ENCODE measurements around the gene NOS1. TPM values are rescaled to one million over a fixed set of nuclear protein-coding genes. Genes with fewer than 3 reads are reported as not detected.
"Not testable (repeated sequence)": the region's sequence is repeated elsewhere in the genome, so short reads cannot be mapped to it uniquely, and the experiment has no call there.

NOS1 gene
- total and polyA plus RNA-seq, 3 experiments from 2014 or later, result not detected

- H3K4me1 Mint-ChIP-seq; DNase-seq; H3K9me3 Mint-ChIP-seq; H3K36me3 ChIP-seq (ENCODE audit: insufficient read depth, low read length); H3K4me3 ChIP-seq (ENCODE audit: low read length); H3K27me3 ChIP-seq (ENCODE audit: insufficient read depth, low read length, poor library complexity, severe bottlenecking); H3K4me3 Mint-ChIP-seq; POLR2A ChIA-PET; H3K9me3 ChIP-seq (ENCODE audit: low read length); H3K4me1 ChIP-seq (ENCODE audit: insufficient read depth, low read length); H3K27ac Mint-ChIP-seq; H3K36me3 Mint-ChIP-seq; H3K27ac ChIP-seq (ENCODE audit: low read depth, low read length): not testable (repeated sequence)
- CTCF ChIA-PET, result interaction anchor here (0.5 to 2.6 kb wide), 4 partner anchors 10 to 21 kb away, joined by 3 to 10 read pairs (median 3); no protein-coding TSS in a partner anchor
- H3K27me3 Mint-ChIP-seq, result peaks cover 5 to 31% of the 10 kb centered on the region in 2 donors
Measured at GRCh38 chr12:117220947-117221346, 140.5 kb downstream of the NOS1 start.

GRCh38 chr12:117218149-117218548 is 143.3 kb downstream of the NOS1 start:
- no peaks in the 10 kb centered on the region for H3K36me3 Mint-ChIP-seq
- H3K27me3 Mint-ChIP-seq, result peaks cover 2 to 31% of the 10 kb centered on the region in 2 donors
- no peak for DNase-seq
- H3K4me1 ChIP-seq (ENCODE audit: insufficient read depth, low read length), result no peaks in the 10 kb centered on the region
- no peaks in the 10 kb centered on the region for H3K9me3 ChIP-seq (ENCODE audit: low read length)
- H3K4me3 Mint-ChIP-seq, result no peak overlapping the region
- H3K27me3 ChIP-seq (ENCODE audit: insufficient read depth, low read length, poor library complexity, severe bottlenecking), result no peaks in the 10 kb centered on the region
- no peaks in the 10 kb centered on the region for H3K4me1 Mint-ChIP-seq
- H3K36me3 ChIP-seq (ENCODE audit: insufficient read depth, low read length), result no peaks in the 10 kb centered on the region
- ChIA-PET CTCF (no interaction called here), POLR2A (no interaction called here)
- no peaks in the 10 kb centered on the region for H3K9me3 Mint-ChIP-seq
- H3K27ac Mint-ChIP-seq, result no peak overlapping the region
- H3K27ac ChIP-seq (ENCODE audit: low read depth, low read length), result no peak overlapping the region
- no peak overlapping the region for H3K4me3 ChIP-seq (ENCODE audit: low read length)

DNA sequence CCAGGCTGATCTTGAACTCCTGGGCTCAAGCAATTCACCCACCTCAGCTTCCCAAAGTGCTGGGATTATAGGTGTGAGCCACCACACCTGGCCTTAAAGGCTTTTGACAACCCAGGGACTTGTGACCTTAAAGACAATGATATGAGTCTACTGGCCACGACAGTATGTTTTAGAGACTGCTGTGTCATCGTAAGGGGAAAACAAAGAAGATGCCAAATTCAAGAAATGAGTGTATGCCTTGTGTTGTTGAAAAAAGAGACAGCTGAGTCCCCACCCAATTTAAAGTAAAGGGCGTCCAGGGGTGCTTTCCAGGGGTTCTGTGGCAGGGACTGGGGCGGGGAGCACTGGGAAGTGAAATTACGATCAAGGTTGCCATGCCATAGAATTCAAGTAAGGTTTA is 144.7 kb downstream of the NOS1 start:
- no peak overlapping the region for H3K27ac Mint-ChIP-seq
- Histone ChIP-seq H3K4me1 (ENCODE audit: insufficient read depth, low read length) (no peaks in the 10 kb centered on the region), H3K4me3 (ENCODE audit: low read length) (no peak overlapping the region), H3K27me3 (ENCODE audit: insufficient read depth, low read length, poor library complexity, severe bottlenecking) (peaks cover 4% of the 10 kb centered on the region), H3K9me3 (ENCODE audit: low read length) (no peaks in the 10 kb centered on the region), H3K36me3 (ENCODE audit: insufficient read depth, low read length) (no peaks in the 10 kb centered on the region), H3K27ac (ENCODE audit: low read depth, low read length) (no peak overlapping the region)
- DNase-seq, result no peak
- H3K27me3 Mint-ChIP-seq, result peaks cover 2 to 37% of the 10 kb centered on the region in 2 donors
- ChIA-PET CTCF (no interaction called here), POLR2A (no interaction called here)
- H3K4me1 Mint-ChIP-seq, result no peaks in the 10 kb centered on the region
- no peaks in the 10 kb centered on the region for H3K9me3 Mint-ChIP-seq
- H3K4me3 Mint-ChIP-seq, result no peak overlapping the region
- H3K36me3 Mint-ChIP-seq, result no peaks in the 10 kb centered on the region

DNA sequence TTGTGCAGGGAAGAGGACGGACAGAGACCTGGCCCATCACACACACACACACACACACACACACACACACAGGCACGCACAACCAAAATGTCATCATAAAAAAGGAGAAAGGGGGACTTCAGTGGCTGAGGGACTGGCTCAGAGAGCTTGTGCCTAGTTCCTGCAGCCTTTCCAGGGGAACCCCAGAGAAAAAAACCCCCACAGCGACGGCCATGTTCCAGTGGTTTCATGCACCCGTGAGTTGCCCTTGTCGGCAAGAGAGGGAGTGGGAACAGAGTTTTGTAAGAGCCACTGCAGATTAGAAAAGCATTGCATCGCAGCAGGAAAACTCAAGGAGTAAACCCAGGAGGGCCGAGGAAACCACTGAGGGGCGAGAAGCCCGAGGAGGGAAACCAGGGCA is 146.6 kb downstream of the NOS1 start:
- POLR2A ChIA-PET, result no interaction called here
- Mint-ChIP-seq H3K27ac (no peak overlapping the region), H3K4me3 (no peak overlapping the region), H3K4me1 (no peaks in the 10 kb centered on the region), H3K36me3 (peaks cover 0 to 2% (median 0%) of the 10 kb centered on the region in 3 donors), H3K27me3 (peaks cover 7 to 42% of the 10 kb centered on the region in 2 donors), H3K9me3 (no peaks in the 10 kb centered on the region)
- DNase-seq, result no peak
- H3K4me3 ChIP-seq (ENCODE audit: low read length), result no peak overlapping the region
- H3K4me1 ChIP-seq (ENCODE audit: insufficient read depth, low read length), result no peaks in the 10 kb centered on the region
- CTCF ChIA-PET, result no interaction called here
- H3K27ac ChIP-seq (ENCODE audit: low read depth, low read length), result no peak overlapping the region
- H3K27me3 ChIP-seq (ENCODE audit: insufficient read depth, low read length, poor library complexity, severe bottlenecking), result peaks cover 4% of the 10 kb centered on the region
- H3K9me3 ChIP-seq (ENCODE audit: low read length), result no peaks in the 10 kb centered on the region
- no peaks in the 10 kb centered on the region for H3K36me3 ChIP-seq (ENCODE audit: insufficient read depth, low read length)

DNA sequence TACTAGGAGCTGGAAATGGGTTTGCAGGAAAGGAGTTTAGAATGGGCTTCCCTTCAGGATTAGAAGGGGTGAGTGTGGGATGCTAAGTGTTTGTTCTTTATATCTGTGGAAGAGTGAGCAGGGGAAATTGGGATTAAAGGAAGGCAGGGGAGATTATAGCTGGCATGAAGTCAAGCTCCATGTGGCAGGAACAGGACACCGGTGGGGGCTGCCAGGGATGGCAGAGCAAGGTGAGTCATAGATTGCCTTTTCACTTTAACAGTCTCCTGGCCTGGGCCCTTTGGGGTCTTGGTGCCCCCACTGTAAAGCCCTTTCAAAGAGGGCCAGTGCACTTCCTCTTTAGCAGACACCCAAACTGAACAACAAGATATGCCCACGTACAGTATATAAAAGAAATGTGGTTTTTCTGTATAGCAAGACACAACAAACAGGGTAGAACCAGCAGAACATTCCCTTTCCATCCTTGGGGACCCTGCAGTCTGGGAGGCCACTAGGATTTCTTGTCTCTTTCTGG is 148.1 kb downstream of the NOS1 start:
- no peaks in the 10 kb centered on the region for H3K4me1 ChIP-seq (ENCODE audit: insufficient read depth, low read length)
- Mint-ChIP-seq H3K36me3 (peaks cover 0 to 2% (median 0%) of the 10 kb centered on the region in 3 donors), H3K27me3 (peaks cover 9 to 40% of the 10 kb centered on the region in 2 donors), H3K4me3 (no peak overlapping the region), H3K27ac (no peak overlapping the region), H3K4me1 (no peaks in the 10 kb centered on the region), H3K9me3 (no peaks in the 10 kb centered on the region)
- H3K4me3 ChIP-seq (ENCODE audit: low read length), result no peak overlapping the region
- ChIA-PET POLR2A (no interaction called here), CTCF (interaction anchor here (0.9 to 2.0 kb wide), 9 partner anchors 9 to 636 kb away, joined by 3 to 5 read pairs (median 4); no protein-coding TSS in a partner anchor)
- H3K27me3 ChIP-seq (ENCODE audit: insufficient read depth, low read length, poor library complexity, severe bottlenecking), result peaks cover 4% of the 10 kb centered on the region
- DNase-seq, result no peak
- H3K36me3 ChIP-seq (ENCODE audit: insufficient read depth, low read length), result no peaks in the 10 kb centered on the region
- H3K9me3 ChIP-seq (ENCODE audit: low read length), result no peaks in the 10 kb centered on the region
- no peak overlapping the region for H3K27ac ChIP-seq (ENCODE audit: low read depth, low read length)

- peak; percentile 17 to 57 (median 42) for DNase-seq
- Mint-ChIP-seq H3K27ac (peak overlapping the region in 1 of 8 donors; percentile 33), H3K36me3 (peaks cover 0 to 2% (median 0%) of the 10 kb centered on the region in 3 donors), H3K4me3 (no peak overlapping the region), H3K9me3 (no peaks in the 10 kb centered on the region), H3K27me3 (peaks cover 9 to 41% of the 10 kb centered on the region in 2 donors), H3K4me1 (no peaks in the 10 kb centered on the region)
- H3K4me1 ChIP-seq (ENCODE audit: insufficient read depth, low read length), result no peaks in the 10 kb centered on the region
- no peak overlapping the region for H3K27ac ChIP-seq (ENCODE audit: low read depth, low read length)
- H3K4me3 ChIP-seq (ENCODE audit: low read length), result no peak overlapping the region
- no peaks in the 10 kb centered on the region for H3K36me3 ChIP-seq (ENCODE audit: insufficient read depth, low read length)
- H3K9me3 ChIP-seq (ENCODE audit: low read length), result no peaks in the 10 kb centered on the region
- POLR2A ChIA-PET, result no interaction called here
- peaks cover 4% of the 10 kb centered on the region for H3K27me3 ChIP-seq (ENCODE audit: insufficient read depth, low read length, poor library complexity, severe bottlenecking)
- CTCF ChIA-PET, result interaction anchor here (0.9 to 2.0 kb wide), 8 partner anchors 9 to 637 kb away, joined by 3 to 5 read pairs (median 4); no protein-coding TSS in a partner anchor
Measured at GRCh38 chr12:117212563-117213190, 148.7 kb downstream of the NOS1 start.

DNA sequence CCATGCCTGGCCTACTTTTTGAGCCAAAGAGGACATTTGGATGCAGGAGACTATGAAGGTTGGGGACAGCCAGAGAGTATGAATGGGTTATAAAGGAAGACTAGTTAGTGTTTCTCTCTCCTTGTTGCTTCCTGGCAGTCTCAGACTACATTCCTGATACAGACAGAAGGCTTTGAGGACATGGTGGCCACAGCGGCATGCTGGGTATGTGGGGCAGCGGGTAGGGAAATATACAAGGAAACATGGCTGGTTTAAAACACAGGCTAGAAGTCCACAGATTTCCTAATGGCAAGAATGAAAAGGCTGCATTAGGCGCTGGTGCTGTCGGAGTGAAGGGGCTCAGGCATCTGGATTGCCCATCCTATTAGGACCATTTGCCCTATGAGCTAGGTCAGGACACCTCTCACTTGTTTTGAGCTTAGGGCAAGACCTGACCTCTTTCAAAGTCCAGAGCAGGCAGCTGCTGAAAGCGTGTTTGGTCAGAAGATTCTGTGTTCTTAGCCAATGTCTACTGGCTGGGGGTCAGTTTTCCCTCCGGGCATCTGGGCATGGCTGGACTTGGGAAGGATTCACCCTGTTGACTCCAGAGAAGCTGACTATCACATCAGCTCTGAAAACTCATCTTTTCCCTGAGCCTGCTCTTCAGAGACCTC is 151.0 kb downstream of the NOS1 start:
- H3K36me3 ChIP-seq (ENCODE audit: insufficient read depth, low read length), result no peaks in the 10 kb centered on the region
- H3K9me3 ChIP-seq (ENCODE audit: low read length), result no peaks in the 10 kb centered on the region
- DNase-seq, result no peak
- no peaks in the 10 kb centered on the region for H3K9me3 Mint-ChIP-seq
- POLR2A ChIA-PET, result no interaction called here
- H3K27ac Mint-ChIP-seq, result peak overlapping the region in 1 of 8 donors; percentile 86
- no peak overlapping the region for H3K27ac ChIP-seq (ENCODE audit: low read depth, low read length)
- H3K4me1 ChIP-seq (ENCODE audit: insufficient read depth, low read length), result no peaks in the 10 kb centered on the region
- H3K36me3 Mint-ChIP-seq, result peaks cover 0 to 2% (median 0%) of the 10 kb centered on the region in 3 donors
- H3K27me3 ChIP-seq (ENCODE audit: insufficient read depth, low read length, poor library complexity, severe bottlenecking), result peaks cover 4% of the 10 kb centered on the region
- H3K4me3 ChIP-seq (ENCODE audit: low read length), result no peak overlapping the region
- CTCF ChIA-PET, result interaction anchor here (1.0 to 1.2 kb wide), 3 partner anchors 9 to 16 kb away, joined by 3 to 5 read pairs (median 4); no protein-coding TSS in a partner anchor
- no peaks in the 10 kb centered on the region for H3K4me1 Mint-ChIP-seq
- no peak overlapping the region for H3K4me3 Mint-ChIP-seq
- peaks cover 11 to 38% of the 10 kb centered on the region in 2 donors for H3K27me3 Mint-ChIP-seq

- Histone ChIP-seq H3K9me3 (ENCODE audit: low read length) (no peaks in the 10 kb centered on the region), H3K27ac (ENCODE audit: low read depth, low read length) (no peak overlapping the region), H3K4me3 (ENCODE audit: low read length) (no peak overlapping the region), H3K36me3 (ENCODE audit: insufficient read depth, low read length) (no peaks in the 10 kb centered on the region), H3K27me3 (ENCODE audit: insufficient read depth, low read length, poor library complexity, severe bottlenecking) (peaks cover 4% of the 10 kb centered on the region), H3K4me1 (ENCODE audit: insufficient read depth, low read length) (no peaks in the 10 kb centered on the region)
- Mint-ChIP-seq H3K27me3 (peaks cover 9 to 43% of the 10 kb centered on the region in 2 donors), H3K9me3 (no peaks in the 10 kb centered on the region), H3K4me1 (no peaks in the 10 kb centered on the region), H3K4me3 (no peak overlapping the region), H3K27ac (no peak overlapping the region), H3K36me3 (peaks cover 0 to 2% (median 0%) of the 10 kb centered on the region in 3 donors)
- no peak for DNase-seq
- POLR2A ChIA-PET, result no interaction called here
- CTCF ChIA-PET, result no interaction called here
Measured at GRCh38 chr12:117209626-117210025, 151.8 kb downstream of the NOS1 start.
